ENCODE data around the gene TP53I11. TPM values are rescaled to one million over a fixed set of nuclear protein-coding genes. Genes with fewer than 3 reads are reported as not detected.

TP53I11 gene
- total and polyA plus RNA-seq, 8 donors: 12.4 to 155 (median 27.3) TPM

GRCh38 chr11:44901786-44902185 lies 48.9 kb downstream of the TP53I11 start:
- Histone ChIP-seq H3K9me3 (peaks cover 0 to 6% (median 2%) of the 10 kb centered on the region in 4 donors), H3K27ac (no peak overlapping the region), H3K36me3 (no peaks in the 10 kb centered on the region), H3K4me1 (peaks cover 0 to 7% (median 0%) of the 10 kb centered on the region in 4 donors), H3K4me3 (no peak overlapping the region), H3K27me3 (peaks cover 0 to 5% (median 0%) of the 10 kb centered on the region in 3 donors)
- no peak for DNase-seq
- intact Hi-C loops (cut with DNase I; ENCODE audit: low total_unique reads): no loop called here
- 78 to 86% (median 81%) methylated on average over 5 of the region's 5 CpGs for WGBS, 5 donors
- TF ChIP-seq CTCF (IDR thresholded peaks at IDR 0.05): no peak
- no peak for TF ChIP-seq EP300 (IDR thresholded peaks at IDR 0.05)
- no peak for TF ChIP-seq POLR2A (IDR thresholded peaks at IDR 0.05)
- no peak for TF ChIP-seq POLR2AphosphoS5 (IDR thresholded peaks at IDR 0.05)

- Histone ChIP-seq H3K36me3 (no peaks in the 10 kb centered on the region), H3K4me3 (no peak overlapping the region), H3K4me1 (peaks cover 0 to 7% (median 0%) of the 10 kb centered on the region in 4 donors), H3K9me3 (peaks cover 0 to 6% (median 2%) of the 10 kb centered on the region in 4 donors), H3K27ac (no peak overlapping the region), H3K27me3 (peaks cover 0 to 5% (median 0%) of the 10 kb centered on the region in 3 donors)
- TF ChIP-seq EP300 (IDR thresholded peaks at IDR 0.05): no peak
- no peak for TF ChIP-seq POLR2AphosphoS5 (IDR thresholded peaks at IDR 0.05)
- TF ChIP-seq POLR2A (IDR thresholded peaks at IDR 0.05): no peak
- TF ChIP-seq CTCF (IDR thresholded peaks at IDR 0.05): no peak
- no peak for DNase-seq
- intact Hi-C loops (cut with DNase I; ENCODE audit: low total_unique reads): no loop called here
- WGBS, 5 donors: 79 to 88% (median 86%) methylated on average over 5 to 7 of the region's 7 CpGs
These were observed 49.5 kb downstream of the TP53I11 start for GRCh38 chr11:44901120-44901633.

GRCh38 chr11:44899959-44900358 lies 50.7 kb downstream of the TP53I11 start:
- intact Hi-C loops (cut with DNase I; ENCODE audit: low total_unique reads): no loop called here
- peaks cover 0 to 5% (median 0%) of the 10 kb centered on the region in 3 donors for H3K27me3 ChIP-seq
- H3K4me3 ChIP-seq: no peak overlapping the region
- H3K36me3 ChIP-seq: no peaks in the 10 kb centered on the region
- DNase-seq: peak in 1 of 2 donors; percentile 65
- H3K4me1 ChIP-seq: peaks cover 0 to under 1% (median under 1%) of the 10 kb centered on the region in 4 donors
- TF ChIP-seq CTCF (IDR thresholded peaks at IDR 0.05) (no peak), EP300 (IDR thresholded peaks at IDR 0.05) (no peak), POLR2AphosphoS5 (IDR thresholded peaks at IDR 0.05) (no peak), POLR2A (IDR thresholded peaks at IDR 0.05) (no peak)
- no peak overlapping the region for H3K27ac ChIP-seq
- 72 to 80% (median 76%) methylated on average over 3 of the region's 3 CpGs for WGBS, 5 donors
- H3K9me3 ChIP-seq: peaks cover 0 to 6% (median 2%) of the 10 kb centered on the region in 4 donors

GRCh38 chr11:44893846-44894617 lies 56.7 kb downstream of the TP53I11 start:
- peaks cover 0 to 6% (median 2%) of the 10 kb centered on the region in 4 donors for H3K9me3 ChIP-seq
- H3K36me3 ChIP-seq: no peaks in the 10 kb centered on the region
- WGBS, 5 donors: 38 to 41% (median 41%) methylated on average over 15 to 21 of the region's 21 CpGs
- H3K27ac ChIP-seq: peak overlapping the region in 4 of 5 donors; percentile 65 to 81 (median 76)
- intact Hi-C loops (cut with DNase I; ENCODE audit: low total_unique reads): no loop called here
- H3K27me3 ChIP-seq: peaks cover 0 to 13% (median 8%) of the 10 kb centered on the region in 3 donors
- peak; percentile 50 to 91 for DNase-seq
- TF ChIP-seq CTCF (IDR thresholded peaks at IDR 0.05): peak in 5 of 7 experiments; percentile 46 to 68 (median 60)
- no peak for TF ChIP-seq POLR2AphosphoS5 (IDR thresholded peaks at IDR 0.05)
- no peak overlapping the region for H3K4me3 ChIP-seq
- peaks cover 4 to 25% (median 18%) of the 10 kb centered on the region in 4 donors for H3K4me1 ChIP-seq

Data from stomach (tissue), 9 donors.